HG02840 (cell line): ENCODE results near the gene ZRANB2.

Experiments used
- ATAC-seq: cut with Tn5 transposase; IDR thresholded peaks from one replicate; pipeline ENCODE4 v1.9.1; 2021; ENCODE audit warnings: mild to moderate bottlenecking, moderate library complexity, moderate number of reproducible peaks; ENCODE audit not compliant: unreplicated experiment, low FRiP score

Gene ZRANB2

DNA sequence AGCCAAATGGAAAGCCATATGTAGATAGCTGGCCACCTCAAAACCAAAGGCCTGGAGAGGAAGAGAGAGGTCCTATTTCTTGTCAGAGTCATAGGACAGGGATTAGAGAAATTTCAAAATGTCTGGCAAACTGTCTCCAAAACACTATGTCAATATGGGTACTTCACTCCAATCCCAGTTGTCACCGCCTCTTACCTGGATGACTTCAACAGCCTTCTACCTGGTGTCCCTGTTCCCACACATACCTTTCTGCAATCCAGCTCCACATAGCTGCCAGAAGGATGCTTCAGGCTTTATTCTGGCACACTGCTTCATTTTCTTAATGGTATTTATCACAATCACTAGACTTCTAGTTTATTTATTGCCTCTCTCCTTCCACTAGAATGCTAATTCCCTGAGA is 47.7 kb downstream of the ZRANB2 start:
- ATAC-seq, result no peak

DNA sequence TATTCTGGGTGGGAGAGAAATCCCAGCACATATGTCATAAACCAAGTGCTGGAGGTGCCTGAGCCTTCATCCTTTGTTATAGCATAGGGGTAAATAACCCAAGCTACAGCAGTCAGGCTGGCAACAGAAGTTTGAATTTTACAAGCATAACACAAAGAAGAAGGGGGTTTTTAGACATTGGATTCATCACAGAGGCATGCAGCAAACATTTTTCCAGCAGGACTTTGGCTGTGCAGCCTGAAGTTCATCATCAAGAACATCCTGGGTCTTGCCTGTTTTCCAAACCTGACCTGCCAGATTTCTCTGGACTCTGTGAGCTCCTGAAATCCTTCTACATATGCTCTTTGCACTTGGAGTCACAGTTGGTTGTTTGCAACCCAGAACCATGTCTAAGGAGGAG is 49.4 kb downstream of the ZRANB2 start:
- ATAC-seq, result no peak

DNA sequence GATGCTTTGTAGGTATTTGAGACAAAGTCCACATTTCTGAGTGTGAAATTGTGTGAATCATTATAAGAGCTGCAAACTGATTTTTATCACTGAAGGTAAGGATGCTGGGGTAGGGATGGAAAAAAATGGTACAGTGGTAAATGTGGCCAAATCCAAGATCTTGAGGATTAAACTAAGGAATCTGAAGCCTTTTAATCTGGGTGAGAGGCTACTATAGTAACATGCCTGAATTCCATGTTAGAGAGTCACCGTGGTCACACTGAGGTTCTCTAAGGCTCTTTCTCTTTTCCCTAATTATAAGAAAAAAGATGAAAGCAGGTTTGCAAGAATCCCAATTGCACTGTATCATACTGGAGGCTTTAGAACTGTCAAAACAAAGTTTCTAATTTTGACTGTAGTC is 50.8 kb downstream of the ZRANB2 start:
- ATAC-seq, result no peak

DNA sequence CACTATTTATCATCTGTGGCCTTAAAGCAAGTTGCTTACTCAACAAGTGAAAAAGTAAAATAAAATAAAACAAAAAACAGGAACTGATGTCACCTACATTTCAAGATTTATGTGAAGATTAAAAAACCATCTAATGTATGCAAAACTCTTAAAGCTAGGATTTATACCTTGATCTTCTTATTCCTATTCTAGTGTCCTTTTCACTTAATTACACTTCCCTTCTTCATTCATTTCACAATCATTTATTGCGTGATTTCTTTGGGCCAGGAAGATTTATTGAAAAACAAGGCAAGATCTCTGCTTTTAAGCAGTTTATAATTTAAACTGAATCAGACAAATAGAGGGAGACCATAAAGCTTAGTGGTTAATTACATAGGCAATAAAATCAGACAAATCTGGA is 51.9 kb downstream of the ZRANB2 start:
- ATAC-seq, result no peak

DNA sequence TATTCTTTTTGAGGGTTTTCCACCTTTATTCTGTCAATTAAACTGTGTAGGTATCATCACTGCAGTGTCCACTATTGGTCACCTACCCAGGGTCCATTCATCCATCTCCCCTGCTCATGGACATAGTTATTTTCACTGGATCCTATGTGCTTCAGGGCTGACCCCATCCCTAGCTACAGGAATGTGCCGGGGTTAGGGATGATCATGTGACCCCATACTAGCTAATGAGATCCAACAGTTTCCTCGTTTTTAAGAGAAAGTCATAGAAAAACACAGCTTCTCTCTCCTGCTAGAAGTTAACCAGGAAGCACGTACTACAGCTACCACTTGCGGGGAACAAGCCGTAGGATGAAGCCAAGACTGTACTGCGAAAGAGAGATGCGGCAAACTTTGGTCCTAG is 52.8 kb downstream of the ZRANB2 start:
- ATAC-seq, result no peak

DNA sequence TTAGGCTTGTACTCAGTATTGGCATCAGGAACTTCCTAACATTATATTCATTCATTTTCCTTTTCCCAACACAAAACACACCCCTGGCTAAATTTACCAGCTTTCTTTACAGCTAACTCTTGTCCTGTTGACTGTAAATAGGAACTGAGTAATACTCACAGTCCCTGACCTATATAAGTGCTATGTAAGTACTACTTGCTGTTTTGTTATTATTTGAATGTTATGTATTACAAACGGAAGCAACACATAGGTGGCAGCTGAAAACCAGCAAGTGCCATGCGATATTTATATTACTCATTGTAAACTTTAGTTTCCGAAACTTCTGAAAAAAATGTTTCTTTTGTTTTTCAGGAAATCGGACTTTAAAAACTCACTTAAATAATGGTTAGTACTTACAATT is 54.7 kb downstream of the ZRANB2 start:
- no peak for ATAC-seq

DNA sequence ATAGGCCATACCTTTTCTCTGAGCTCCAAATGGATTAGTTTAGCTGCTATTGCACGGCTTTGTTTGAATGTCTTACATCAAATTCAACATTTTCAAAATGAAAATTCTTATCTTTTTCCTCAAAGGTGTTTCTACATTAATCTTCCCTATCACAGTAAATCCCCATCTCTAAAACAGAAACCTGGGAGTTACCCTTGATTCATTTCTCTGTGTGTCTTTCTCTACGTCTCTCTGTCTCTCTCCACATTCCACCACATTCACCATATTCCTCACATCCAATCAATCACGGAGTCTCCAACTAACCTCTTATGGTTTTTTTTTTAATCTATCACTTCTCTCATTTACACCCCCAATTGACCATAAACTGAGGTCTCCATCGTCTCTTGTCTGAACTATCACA is 57.3 kb downstream of the ZRANB2 start:
- no peak for ATAC-seq

DNA sequence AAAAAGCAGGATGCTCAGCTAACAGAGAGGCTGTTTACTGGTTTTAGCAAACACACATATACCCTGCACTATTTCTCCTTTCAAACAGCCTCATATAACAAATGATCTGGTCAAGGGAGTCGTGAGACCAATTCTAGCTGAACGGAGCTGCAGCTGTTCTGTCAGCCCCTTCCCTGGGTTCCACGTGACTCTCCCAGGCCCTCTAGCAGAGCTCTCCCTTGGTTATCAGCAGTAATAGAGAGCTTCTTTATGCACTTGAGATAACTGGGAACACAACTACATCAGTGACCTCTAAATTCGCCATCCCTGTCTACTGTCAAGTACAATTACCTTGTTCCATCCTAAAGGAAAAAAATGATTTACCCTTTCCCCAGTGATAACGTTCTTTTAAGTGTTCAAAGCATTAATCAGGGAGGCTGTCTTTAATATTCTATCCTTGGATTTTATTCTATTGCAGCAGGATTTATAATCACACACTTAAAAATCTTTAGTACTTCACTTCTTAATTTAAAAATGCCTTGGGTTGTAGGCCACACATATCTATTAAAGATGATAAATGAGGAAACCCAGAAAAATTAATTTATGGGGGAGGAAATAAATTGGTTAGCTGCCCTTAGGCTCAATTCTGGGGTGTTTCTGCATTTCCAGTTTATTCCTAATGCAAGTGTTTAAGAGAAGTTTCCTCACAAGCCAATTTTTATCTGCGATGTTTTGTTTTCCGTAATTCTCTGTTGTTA is 61.4 kb downstream of the ZRANB2 start:
- no peak for ATAC-seq

DNA sequence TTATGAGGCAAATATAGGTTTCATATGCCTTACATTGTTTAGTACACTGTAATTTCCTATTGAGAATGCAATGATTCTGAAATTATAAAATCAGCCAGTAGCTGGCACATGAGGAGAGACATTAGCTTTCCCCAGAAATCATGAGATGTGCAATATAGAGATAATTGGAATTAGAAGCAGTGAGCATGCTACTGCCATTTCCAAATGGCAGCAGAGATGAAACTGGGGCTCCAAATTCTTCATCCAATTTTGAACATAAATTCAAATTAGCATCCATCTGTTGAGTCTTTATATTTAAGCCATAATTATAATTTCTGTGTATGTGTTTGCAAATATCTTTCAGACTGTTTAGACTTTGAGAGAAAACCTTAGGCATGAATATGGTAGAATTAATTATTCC is 62.0 kb downstream of the ZRANB2 start:
- ATAC-seq, result no peak

DNA sequence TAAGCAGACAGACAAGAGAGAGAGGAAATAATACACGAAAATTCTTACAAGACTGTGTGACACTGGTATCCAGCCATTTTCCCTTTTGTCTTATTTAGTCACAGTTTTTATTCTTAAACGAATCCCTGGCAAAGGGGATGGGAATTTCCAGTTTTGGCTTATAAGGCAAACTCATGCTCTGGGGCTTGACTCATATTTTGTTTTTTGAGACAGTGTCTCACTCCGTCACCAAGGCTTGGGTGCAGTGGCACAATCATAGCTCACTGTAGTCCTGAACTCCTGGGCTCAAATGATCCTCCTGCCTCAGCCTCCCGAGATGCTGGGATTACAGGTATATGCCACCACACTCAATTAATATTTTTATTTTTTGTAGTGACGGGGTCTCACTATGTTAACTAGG is 65.1 kb downstream of the ZRANB2 start:
- ATAC-seq, result no peak

DNA sequence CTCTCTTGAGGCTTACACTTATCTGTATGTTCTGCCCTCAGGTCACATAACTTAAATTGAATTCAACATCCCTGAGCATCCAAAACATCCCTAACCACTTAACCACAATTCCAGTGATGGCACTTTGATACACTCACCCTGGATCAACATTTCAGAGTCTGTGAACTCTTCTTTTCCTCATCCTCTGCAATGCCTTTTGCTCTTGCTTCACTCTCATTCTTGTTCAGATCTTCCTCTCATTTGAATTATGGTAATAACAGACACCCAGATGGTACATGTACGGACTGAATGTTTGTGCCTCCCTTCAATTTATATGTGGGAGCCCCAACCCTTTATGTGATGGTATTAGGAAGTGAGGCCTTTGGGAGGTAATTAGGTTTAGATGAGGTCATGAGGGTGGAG is 66.7 kb downstream of the ZRANB2 start:
- no peak for ATAC-seq
